Measurements from ENCODE around the gene CTNNBIP1. TPM values are rescaled to one million over a fixed set of nuclear protein-coding genes. Genes with fewer than 3 reads are reported as not detected.

The CTNNBIP1 gene
- total and polyA plus RNA-seq, 2 of the 8 experiments (the other 6 are each of a cell fraction or from before 2014, with no cell fraction given): 40.9 to 46.6 TPM

- H2AK5ac ChIP-seq (ENCODE audit: low read depth, low read length): no peak overlapping the region
- H3K79me1 ChIP-seq (ENCODE audit: low read depth, low read length): no peaks in the 10 kb centered on the region
- H3K18ac ChIP-seq (ENCODE audit: extremely low read depth, low read length): no peak overlapping the region
- no peak overlapping the region for H2BK12ac ChIP-seq (ENCODE audit: low read depth, low read length)
- H2BK15ac ChIP-seq (ENCODE audit: low read length): no peak overlapping the region
- no peak overlapping the region for H4K91ac ChIP-seq (replicated peaks; ENCODE audit: insufficient read length, low read length)
- no peak overlapping the region for H2BK5ac ChIP-seq (ENCODE audit: low read depth, low read length)
- no peaks in the 10 kb centered on the region for H4K20me1 ChIP-seq (replicated peaks in 1 of 2; ENCODE audit: control insufficient read depth in 1 of 2, insufficient read depth in 2 of 2, low read length in 2 of 2)
- no peak for FAIRE-seq
- no peak overlapping the region for H2AFZ ChIP-seq (ENCODE audit: low read length)
- no peaks in the 10 kb centered on the region for H3K36me3 ChIP-seq (ENCODE audit: control insufficient read depth in 2 of 4, insufficient read depth in 4 of 4, low read length in 3 of 4)
- H3K23me2 ChIP-seq (ENCODE audit: low read depth, low read length): no peaks in the 10 kb centered on the region
- H3K4ac ChIP-seq (replicated peaks; ENCODE audit: insufficient read length, low read depth, low read length): no peak overlapping the region
- H3K4me1 ChIP-seq (replicated peaks in 1 of 4; ENCODE audit: control insufficient read depth in 3 of 4, insufficient read depth in 4 of 4, low read length in 3 of 4): peaks cover 0 to 11% (median 6%) of the 10 kb centered on the region in 4 experiments; a peak in 6 of 7 replicates
- H4K8ac ChIP-seq (ENCODE audit: extremely low read depth, insufficient read depth, low read length): no peak overlapping the region
- no peak overlapping the region for H3K23ac ChIP-seq (ENCODE audit: insufficient read length)
- H3K27me3 ChIP-seq (replicated peaks in 1 of 4; ENCODE audit: control insufficient read depth in 3 of 4, extremely low read depth in 1 of 4, insufficient read depth in 3 of 4, low read length in 3 of 4): no peaks in the 10 kb centered on the region
- H3K56ac ChIP-seq (replicated peaks; ENCODE audit: insufficient read length, low read depth, low read length): no peak overlapping the region
- TF ChIP-seq GTF2F1 (IDR thresholded peaks at IDR 0.05; ENCODE audit: borderline replicate concordance, low read depth, low read length) (no peak), HDAC2 (IDR thresholded peaks at IDR 0.05; ENCODE audit: borderline replicate concordance in 1 of 2, low read depth in 2 of 2, low read length in 2 of 2) (no peak), TAF7 (optimal IDR thresholded peaks at IDR 0.05; ENCODE audit: borderline replicate concordance, low read depth, low read length) (no peak), SP1 (IDR thresholded peaks at IDR 0.05; ENCODE audit: low read depth, low read length) (no peak), MAFK (IDR thresholded peaks at IDR 0.05; ENCODE audit: low read depth, low read length) (no peak), GABPA (IDR thresholded peaks at IDR 0.05; ENCODE audit: borderline replicate concordance, insufficient read depth, low read length) (no peak), BACH1 (IDR thresholded peaks at IDR 0.05; ENCODE audit: low read length) (no peak), CHD2 (IDR thresholded peaks at IDR 0.05; ENCODE audit: low read length) (no peak), CTBP2 (IDR thresholded peaks at IDR 0.05; ENCODE audit: borderline replicate concordance, insufficient read depth, insufficient read length, low read length) (no peak), RBBP5 (IDR thresholded peaks at IDR 0.05; ENCODE audit: borderline replicate concordance, low read depth, low read length) (no peak), ZNF274 (IDR thresholded peaks at IDR 0.05; ENCODE audit: borderline replicate concordance, extremely low read depth, low read length) (no peak), RNF2 (IDR thresholded peaks at IDR 0.05; ENCODE audit: borderline replicate concordance, low read depth, low read length, missing control alignments, poor library complexity, severe bottlenecking) (no peak)
- H3K9me3 ChIP-seq (ENCODE audit: insufficient read depth in 2 of 2, low read depth in 1 of 2, low read length in 1 of 2): no peaks in the 10 kb centered on the region
- H2BK20ac ChIP-seq (ENCODE audit: low read length): no peak overlapping the region
- 0 out of 8 replicates have a peak overlapping the region, but pooled peaks of 1 of the 4 experiments have one; percentile 11 for H3K4me3 ChIP-seq (ENCODE audit: extremely low read depth in 1 of 4, insufficient read depth in 2 of 4, low read depth in 3 of 4, low read length in 4 of 4)
- POLR2A ChIA-PET (ENCODE audit: partially characterized antibody): interaction anchor here (1.1 to 2.2 kb wide), 3 partner anchors 12 to 31 kb away, joined by 3 to 9 read pairs (median 8); partner anchors contain the start of genes LZIC and NMNAT1
- H3K4me2 ChIP-seq (ENCODE audit: insufficient read depth in 1 of 2, low read depth in 2 of 2, low read length in 2 of 2): peak overlapping the region; percentile 42 to 47; a peak in 3 of 4 replicates
- H4K5ac ChIP-seq (ENCODE audit: insufficient read length, low read depth, low read length): no peak overlapping the region
- 46% methylated on average over 5 of the region's 5 CpGs; no CpG with 5 or more reads in 1 of the 2 experiments for WGBS, 2 experiments (ENCODE audit: extremely low coverage in 1 of 2, insufficient coverage in 1 of 2, insufficient read length in 1 of 2, insufficient replicate concordance in 2 of 2, low coverage in 1 of 2, low lambda C conversion rate in 2 of 2, missing lambda C conversion rate in 1 of 2)
- H2BK120ac ChIP-seq (replicated peaks; ENCODE audit: low read depth, low read length): peak overlapping the region; percentile 57
- CTCF ChIA-PET (ENCODE audit: partially characterized antibody): interaction anchor here (0.6 to 1.7 kb wide), 6 partner anchors 9 to 54 kb away, joined by 3 to 5 read pairs (median 4); no protein-coding TSS in a partner anchor
- DNase-seq (ENCODE audit: low read depth in 1 of 2, low spot score in 2 of 2): no peak
- no peak overlapping the region for H3K9ac ChIP-seq (replicated peaks in 1 of 4; ENCODE audit: extremely low read depth in 1 of 4, low read depth in 3 of 4, low read length in 3 of 4)
- H3K14ac ChIP-seq (ENCODE audit: insufficient read length): no peak overlapping the region
- no peak overlapping the region for H3K27ac ChIP-seq (ENCODE audit: low read depth, low read length)
- H3K79me2 ChIP-seq (ENCODE audit: control insufficient read depth in 1 of 2, insufficient read depth in 2 of 2, low read length in 2 of 2): no peaks in the 10 kb centered on the region
Measured at GRCh38 chr1:9922342-9922741, 12.3 kb upstream of the CTNNBIP1 start.
